Endothelial cell (in vitro differentiated cells): ENCODE data around the gene MDFIC. TPM values are rescaled to one million over a fixed set of nuclear protein-coding genes. Genes with fewer than 3 reads are reported as not detected.

Experiments
- DNase-seq: peaks from one replicate; pipeline ENCODE4 v3.0.0; 2021; ENCODE audit warnings: low spot score
- H3K27ac Mint-ChIP-seq: one replicate; pipeline ENCODE4 v1.8.0; 2021; ENCODE audit warnings: mixed read lengths, inconsistent platforms; ENCODE audit not compliant: unreplicated experiment
- H3K27me3 Mint-ChIP-seq: one replicate; pipeline ENCODE4 v1.8.0; 2021; ENCODE audit warnings: mild to moderate bottlenecking, moderate library complexity, mixed read lengths, inconsistent platforms; ENCODE audit not compliant: unreplicated experiment
- H3K36me3 Mint-ChIP-seq: one replicate; pipeline ENCODE4 v1.8.0; 2021; ENCODE audit warnings: mild to moderate bottlenecking, low read depth, mixed read lengths, inconsistent platforms; ENCODE audit not compliant: unreplicated experiment
- H3K4me1 Mint-ChIP-seq: one replicate; pipeline ENCODE4 v1.8.0; 2021; ENCODE audit warnings: mild to moderate bottlenecking, mixed read lengths, inconsistent platforms; ENCODE audit not compliant: unreplicated experiment
- H3K4me3 Mint-ChIP-seq: one replicate; pipeline ENCODE4 v1.8.0; 2021; ENCODE audit warnings: mild to moderate bottlenecking, mixed read lengths, inconsistent platforms; ENCODE audit not compliant: unreplicated experiment
- H3K9me3 Mint-ChIP-seq: one replicate; pipeline ENCODE4 v1.8.0; 2021; ENCODE audit warnings: mixed read lengths, inconsistent platforms; ENCODE audit not compliant: unreplicated experiment
- total RNA-seq: library from RNA; stranded (reverse); fragmentation: NEBNext Ultra II Directional; extraction: Animal tissue kit (Norgen Biotek cat#: 25700); gene quantifications from one replicate; pipeline ENCODE4 v1.2.1, GENCODE V29; 2021; ENCODE audit not compliant: unreplicated experiment
- TF ChIP-seq, protein P1 (sequence below): fragments of 200-600 bp; sonication (generic); IDR thresholded peaks from one replicate; pipeline ENCODE4 v1.5.0; 2021; ENCODE audit warnings: antibody characterized with exemption; ENCODE audit not compliant: unreplicated experiment

The MDFIC gene
- total RNA-seq, 1 donor from 2014 or later: 22.3 TPM

- no peak overlapping the region for H3K27ac Mint-ChIP-seq
- peak overlapping the region; percentile 92 for H3K4me3 Mint-ChIP-seq
- H3K27me3 Mint-ChIP-seq: peaks cover 2% of the 10 kb centered on the region
- TF ChIP-seq, protein P1, sequence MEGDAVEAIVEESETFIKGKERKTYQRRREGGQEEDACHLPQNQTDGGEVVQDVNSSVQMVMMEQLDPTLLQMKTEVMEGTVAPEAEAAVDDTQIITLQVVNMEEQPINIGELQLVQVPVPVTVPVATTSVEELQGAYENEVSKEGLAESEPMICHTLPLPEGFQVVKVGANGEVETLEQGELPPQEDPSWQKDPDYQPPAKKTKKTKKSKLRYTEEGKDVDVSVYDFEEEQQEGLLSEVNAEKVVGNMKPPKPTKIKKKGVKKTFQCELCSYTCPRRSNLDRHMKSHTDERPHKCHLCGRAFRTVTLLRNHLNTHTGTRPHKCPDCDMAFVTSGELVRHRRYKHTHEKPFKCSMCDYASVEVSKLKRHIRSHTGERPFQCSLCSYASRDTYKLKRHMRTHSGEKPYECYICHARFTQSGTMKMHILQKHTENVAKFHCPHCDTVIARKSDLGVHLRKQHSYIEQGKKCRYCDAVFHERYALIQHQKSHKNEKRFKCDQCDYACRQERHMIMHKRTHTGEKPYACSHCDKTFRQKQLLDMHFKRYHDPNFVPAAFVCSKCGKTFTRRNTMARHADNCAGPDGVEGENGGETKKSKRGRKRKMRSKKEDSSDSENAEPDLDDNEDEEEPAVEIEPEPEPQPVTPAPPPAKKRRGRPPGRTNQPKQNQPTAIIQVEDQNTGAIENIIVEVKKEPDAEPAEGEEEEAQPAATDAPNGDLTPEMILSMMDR: no peak
- DNase-seq: no peak
- H3K4me1 Mint-ChIP-seq: peaks cover 10% of the 10 kb centered on the region
- H3K36me3 Mint-ChIP-seq: peaks cover 3% of the 10 kb centered on the region
- no peaks in the 10 kb centered on the region for H3K9me3 Mint-ChIP-seq
Observed at GRCh38 chr7:114924038-114924712, 2.3 kb downstream of the MDFIC start.

DNA sequence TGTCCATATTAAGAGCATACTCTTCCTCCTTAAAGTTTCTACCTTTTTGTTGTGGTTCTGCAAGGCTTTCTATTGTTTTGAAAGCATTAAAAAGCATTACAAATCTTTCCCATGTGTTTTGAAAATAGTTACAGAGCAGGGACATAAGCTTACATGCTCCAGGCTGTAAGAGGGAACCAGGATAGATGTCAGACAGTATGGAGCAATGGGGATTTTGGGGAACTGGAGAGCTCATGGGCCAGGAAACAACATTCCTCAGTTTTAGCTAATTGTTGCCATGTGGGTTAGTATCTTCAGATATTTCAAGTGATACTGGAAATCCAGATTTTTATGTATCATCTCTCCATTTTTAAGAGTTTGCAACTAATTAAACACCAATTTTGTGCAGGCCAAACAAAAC is 3.5 kb downstream of the MDFIC start:
- H3K4me3 Mint-ChIP-seq: no peak overlapping the region
- H3K9me3 Mint-ChIP-seq: no peaks in the 10 kb centered on the region
- H3K27ac Mint-ChIP-seq: no peak overlapping the region
- TF ChIP-seq, protein P1: no peak
- H3K27me3 Mint-ChIP-seq: peaks cover 2% of the 10 kb centered on the region
- peaks cover 3% of the 10 kb centered on the region for H3K36me3 Mint-ChIP-seq
- DNase-seq: no peak
- H3K4me1 Mint-ChIP-seq: peaks cover 10% of the 10 kb centered on the region

GRCh38 chr7:114928060-114928459 is 6.2 kb downstream of the MDFIC start:
- Mint-ChIP-seq H3K4me3 (no peak overlapping the region), H3K36me3 (no peaks in the 10 kb centered on the region), H3K27me3 (peaks cover 2% of the 10 kb centered on the region), H3K9me3 (no peaks in the 10 kb centered on the region), H3K27ac (no peak overlapping the region), H3K4me1 (peaks cover 8% of the 10 kb centered on the region)
- no peak for DNase-seq
- TF ChIP-seq, protein P1: no peak

- H3K27me3 Mint-ChIP-seq: no peaks in the 10 kb centered on the region
- peaks cover 4% of the 10 kb centered on the region for H3K4me1 Mint-ChIP-seq
- H3K9me3 Mint-ChIP-seq: no peaks in the 10 kb centered on the region
- TF ChIP-seq, protein P1: no peak
- no peaks in the 10 kb centered on the region for H3K36me3 Mint-ChIP-seq
- no peak overlapping the region for H3K27ac Mint-ChIP-seq
- DNase-seq: no peak
- no peak overlapping the region for H3K4me3 Mint-ChIP-seq
Observed at GRCh38 chr7:114929570-114929969, 7.7 kb downstream of the MDFIC start.

- Mint-ChIP-seq H3K27me3 (no peaks in the 10 kb centered on the region), H3K36me3 (no peaks in the 10 kb centered on the region), H3K27ac (no peak overlapping the region), H3K4me3 (no peak overlapping the region), H3K9me3 (no peaks in the 10 kb centered on the region), H3K4me1 (peaks cover 4% of the 10 kb centered on the region)
- TF ChIP-seq, protein P1: no peak
- DNase-seq: no peak
Observed at GRCh38 chr7:114930107-114930661, 8.3 kb downstream of the MDFIC start.
